ENCODE results near the gene PHACTR4. TPM values are rescaled to one million over a fixed set of nuclear protein-coding genes. Genes with fewer than 3 reads are reported as not detected.
A peak's percentile ranks its signal among the peaks of the same experiment; 100 is the strongest.

Gene PHACTR4
- total and polyA plus RNA-seq, 2 of the 13 experiments (the other 11 are each of a cell fraction or from before 2014, with no cell fraction given), result 13.9 to 17.1 TPM

DNA sequence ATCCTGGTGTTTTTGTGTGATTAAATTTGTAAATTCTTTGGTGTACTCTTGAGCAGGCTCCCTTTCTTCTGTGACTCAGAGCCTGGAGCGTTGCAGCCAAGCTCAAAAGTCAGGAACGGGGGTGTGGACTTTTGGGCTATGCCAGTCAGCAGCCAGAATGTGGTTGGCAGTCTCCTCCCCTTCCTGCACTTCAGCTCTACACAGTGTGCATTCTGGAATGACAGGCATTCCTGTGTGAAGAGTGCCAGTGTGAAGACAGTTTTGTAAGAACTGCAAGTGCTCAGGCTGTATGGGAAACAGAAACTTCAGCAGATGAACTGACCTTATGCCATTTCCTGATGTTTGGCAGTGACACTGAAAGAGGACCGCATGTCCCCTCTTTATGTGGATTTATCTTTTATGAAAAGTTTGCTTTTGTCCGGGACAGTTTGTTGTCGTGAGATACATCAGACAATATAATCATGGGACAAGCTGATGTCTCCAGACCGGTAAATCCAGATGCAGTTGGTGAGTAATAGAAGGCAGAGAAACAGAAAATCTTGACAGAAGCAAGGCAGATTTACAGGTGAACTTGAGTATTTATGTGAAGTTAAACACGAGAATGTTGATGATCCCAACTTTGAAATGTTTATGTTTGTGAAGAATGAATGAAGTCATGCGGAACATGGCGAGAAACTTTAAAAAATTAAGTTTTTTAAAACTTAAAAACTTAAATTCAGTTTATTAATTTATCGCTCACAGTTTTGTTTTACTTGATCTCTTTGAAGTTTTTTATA is 68.6 kb downstream of the PHACTR4 start (continued):
- TF ChIP-seq ZNF446 (CRISPR knock-in tag; IDR thresholded peaks at IDR 0.05) (no peak), ZNF788 (CRISPR knock-in tag; IDR thresholded peaks at IDR 0.05; ENCODE audit: borderline replicate concordance) (no peak), ZNF720 (CRISPR knock-in tag; IDR thresholded peaks at IDR 0.05) (no peak), MBD4 (IDR thresholded peaks at IDR 0.05; ENCODE audit: borderline replicate concordance, low read length) (no peak), ZNF17 (CRISPR knock-in tag; IDR thresholded peaks at IDR 0.05) (no peak), ZNF557 (CRISPR knock-in tag; IDR thresholded peaks at IDR 0.05) (no peak), ZNF331 (CRISPR knock-in tag; IDR thresholded peaks at IDR 0.05) (peak; percentile 73; the same call in 1 of the 2 replicates), ZNF567 (CRISPR knock-in tag; IDR thresholded peaks at IDR 0.05; ENCODE audit: borderline replicate concordance) (no peak), ZFYVE20 (CRISPR knock-in tag; IDR thresholded peaks at IDR 0.05; ENCODE audit: borderline replicate concordance, low read depth) (no peak), ZNF577 (CRISPR knock-in tag; IDR thresholded peaks at IDR 0.05; ENCODE audit: borderline replicate concordance, low read depth) (no peak), FOXA1 (IDR thresholded peaks at IDR 0.05) (no peak), FOXA1 (CRISPR knock-in tag; IDR thresholded peaks at IDR 0.05) (peak; percentile 52)
- TF ChIP-seq, protein P1, sequence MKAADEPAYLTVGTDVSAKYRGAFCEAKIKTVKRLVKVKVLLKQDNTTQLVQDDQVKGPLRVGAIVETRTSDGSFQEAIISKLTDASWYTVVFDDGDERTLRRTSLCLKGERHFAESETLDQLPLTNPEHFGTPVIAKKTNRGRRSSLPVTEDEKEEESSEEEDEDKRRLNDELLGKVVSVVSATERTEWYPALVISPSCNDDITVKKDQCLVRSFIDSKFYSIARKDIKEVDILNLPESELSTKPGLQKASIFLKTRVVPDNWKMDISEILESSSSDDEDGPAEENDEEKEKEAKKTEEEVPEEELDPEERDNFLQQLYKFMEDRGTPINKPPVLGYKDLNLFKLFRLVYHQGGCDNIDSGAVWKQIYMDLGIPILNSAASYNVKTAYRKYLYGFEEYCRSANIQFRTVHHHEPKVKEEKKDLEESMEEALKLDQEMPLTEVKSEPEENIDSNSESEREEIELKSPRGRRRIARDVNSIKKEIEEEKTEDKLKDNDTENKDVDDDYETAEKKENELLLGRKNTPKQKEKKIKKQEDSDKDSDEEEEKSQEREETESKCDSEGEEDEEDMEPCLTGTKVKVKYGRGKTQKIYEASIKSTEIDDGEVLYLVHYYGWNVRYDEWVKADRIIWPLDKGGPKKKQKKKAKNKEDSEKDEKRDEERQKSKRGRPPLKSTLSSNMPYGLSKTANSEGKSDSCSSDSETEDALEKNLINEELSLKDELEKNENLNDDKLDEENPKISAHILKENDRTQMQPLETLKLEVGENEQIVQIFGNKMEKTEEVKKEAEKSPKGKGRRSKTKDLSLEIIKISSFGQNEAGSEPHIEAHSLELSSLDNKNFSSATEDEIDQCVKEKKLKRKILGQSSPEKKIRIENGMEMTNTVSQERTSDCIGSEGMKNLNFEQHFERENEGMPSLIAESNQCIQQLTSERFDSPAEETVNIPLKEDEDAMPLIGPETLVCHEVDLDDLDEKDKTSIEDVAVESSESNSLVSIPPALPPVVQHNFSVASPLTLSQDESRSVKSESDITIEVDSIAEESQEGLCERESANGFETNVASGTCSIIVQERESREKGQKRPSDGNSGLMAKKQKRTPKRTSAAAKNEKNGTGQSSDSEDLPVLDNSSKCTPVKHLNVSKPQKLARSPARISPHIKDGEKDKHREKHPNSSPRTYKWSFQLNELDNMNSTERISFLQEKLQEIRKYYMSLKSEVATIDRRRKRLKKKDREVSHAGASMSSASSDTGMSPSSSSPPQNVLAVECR (CRISPR knock-in tag; IDR thresholded peaks at IDR 0.05; ENCODE audit: borderline replicate concordance), result peak; percentile 58; the same call in 1 of the 2 replicates
- TF ChIP-seq, protein P2, sequence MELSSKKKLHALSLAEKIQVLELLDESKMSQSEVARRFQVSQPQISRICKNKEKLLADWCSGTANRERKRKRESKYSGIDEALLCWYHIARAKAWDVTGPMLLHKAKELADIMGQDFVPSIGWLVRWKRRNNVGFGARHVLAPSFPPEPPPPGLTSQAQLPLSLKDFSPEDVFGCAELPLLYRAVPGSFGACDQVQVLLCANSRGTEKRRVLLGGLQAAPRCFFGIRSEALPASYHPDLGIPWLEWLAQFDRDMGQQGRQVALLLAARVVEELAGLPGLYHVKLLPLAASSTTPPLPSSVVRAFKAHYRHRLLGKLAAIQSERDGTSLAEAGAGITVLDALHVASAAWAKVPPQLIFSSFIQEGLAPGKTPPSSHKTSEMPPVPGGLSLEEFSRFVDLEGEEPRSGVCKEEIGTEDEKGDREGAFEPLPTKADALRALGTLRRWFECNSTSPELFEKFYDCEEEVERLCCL (CRISPR knock-in tag; IDR thresholded peaks at IDR 0.05; ENCODE audit: borderline replicate concordance), result no peak
- TF ChIP-seq, protein P3, sequence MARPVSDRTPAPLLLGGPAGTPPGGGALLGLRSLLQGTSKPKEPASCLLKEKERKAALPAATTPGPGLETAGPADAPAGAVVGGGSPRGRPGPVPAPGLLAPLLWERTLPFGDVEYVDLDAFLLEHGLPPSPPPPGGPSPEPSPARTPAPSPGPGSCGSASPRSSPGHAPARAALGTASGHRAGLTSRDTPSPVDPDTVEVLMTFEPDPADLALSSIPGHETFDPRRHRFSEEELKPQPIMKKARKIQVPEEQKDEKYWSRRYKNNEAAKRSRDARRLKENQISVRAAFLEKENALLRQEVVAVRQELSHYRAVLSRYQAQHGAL (CRISPR knock-in tag; IDR thresholded peaks at IDR 0.05; ENCODE audit: not compliant biosample characterization), result no peak
- TF ChIP-seq, protein P4, sequence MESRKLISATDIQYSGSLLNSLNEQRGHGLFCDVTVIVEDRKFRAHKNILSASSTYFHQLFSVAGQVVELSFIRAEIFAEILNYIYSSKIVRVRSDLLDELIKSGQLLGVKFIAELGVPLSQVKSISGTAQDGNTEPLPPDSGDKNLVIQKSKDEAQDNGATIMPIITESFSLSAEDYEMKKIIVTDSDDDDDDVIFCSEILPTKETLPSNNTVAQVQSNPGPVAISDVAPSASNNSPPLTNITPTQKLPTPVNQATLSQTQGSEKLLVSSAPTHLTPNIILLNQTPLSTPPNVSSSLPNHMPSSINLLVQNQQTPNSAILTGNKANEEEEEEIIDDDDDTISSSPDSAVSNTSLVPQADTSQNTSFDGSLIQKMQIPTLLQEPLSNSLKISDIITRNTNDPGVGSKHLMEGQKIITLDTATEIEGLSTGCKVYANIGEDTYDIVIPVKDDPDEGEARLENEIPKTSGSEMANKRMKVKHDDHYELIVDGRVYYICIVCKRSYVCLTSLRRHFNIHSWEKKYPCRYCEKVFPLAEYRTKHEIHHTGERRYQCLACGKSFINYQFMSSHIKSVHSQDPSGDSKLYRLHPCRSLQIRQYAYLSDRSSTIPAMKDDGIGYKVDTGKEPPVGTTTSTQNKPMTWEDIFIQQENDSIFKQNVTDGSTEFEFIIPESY (CRISPR knock-in tag; IDR thresholded peaks at IDR 0.05), result 0 out of 2 replicates have a peak, but pooled peaks have one; percentile 14
- TF ChIP-seq, protein P5, sequence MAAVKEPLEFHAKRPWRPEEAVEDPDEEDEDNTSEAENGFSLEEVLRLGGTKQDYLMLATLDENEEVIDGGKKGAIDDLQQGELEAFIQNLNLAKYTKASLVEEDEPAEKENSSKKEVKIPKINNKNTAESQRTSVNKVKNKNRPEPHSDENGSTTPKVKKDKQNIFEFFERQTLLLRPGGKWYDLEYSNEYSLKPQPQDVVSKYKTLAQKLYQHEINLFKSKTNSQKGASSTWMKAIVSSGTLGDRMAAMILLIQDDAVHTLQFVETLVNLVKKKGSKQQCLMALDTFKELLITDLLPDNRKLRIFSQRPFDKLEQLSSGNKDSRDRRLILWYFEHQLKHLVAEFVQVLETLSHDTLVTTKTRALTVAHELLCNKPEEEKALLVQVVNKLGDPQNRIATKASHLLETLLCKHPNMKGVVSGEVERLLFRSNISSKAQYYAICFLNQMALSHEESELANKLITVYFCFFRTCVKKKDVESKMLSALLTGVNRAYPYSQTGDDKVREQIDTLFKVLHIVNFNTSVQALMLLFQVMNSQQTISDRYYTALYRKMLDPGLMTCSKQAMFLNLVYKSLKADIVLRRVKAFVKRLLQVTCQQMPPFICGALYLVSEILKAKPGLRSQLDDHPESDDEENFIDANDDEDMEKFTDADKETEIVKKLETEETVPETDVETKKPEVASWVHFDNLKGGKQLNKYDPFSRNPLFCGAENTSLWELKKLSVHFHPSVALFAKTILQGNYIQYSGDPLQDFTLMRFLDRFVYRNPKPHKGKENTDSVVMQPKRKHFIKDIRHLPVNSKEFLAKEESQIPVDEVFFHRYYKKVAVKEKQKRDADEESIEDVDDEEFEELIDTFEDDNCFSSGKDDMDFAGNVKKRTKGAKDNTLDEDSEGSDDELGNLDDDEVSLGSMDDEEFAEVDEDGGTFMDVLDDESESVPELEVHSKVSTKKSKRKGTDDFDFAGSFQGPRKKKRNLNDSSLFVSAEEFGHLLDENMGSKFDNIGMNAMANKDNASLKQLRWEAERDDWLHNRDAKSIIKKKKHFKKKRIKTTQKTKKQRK (IDR thresholded peaks at IDR 0.05; ENCODE audit: low read length), result no peak
